SH-SY5Y (cell line): ENCODE results near the gene HSBP1.

Experiments
- GATA2 ChIP-seq: IDR thresholded peaks from 2 replicates; pipeline ENCODE4 v1.6.1; 2011; ENCODE audit warnings: mild to moderate bottlenecking, low read depth, low read length
- GATA3 ChIP-seq: IDR thresholded peaks from 2 replicates; pipeline ENCODE4 v1.6.1; 2011; ENCODE audit warnings: low read depth, mild to moderate bottlenecking, low read length, moderate library complexity

GRCh38 chr16:83852774-83853173 is 45.0 kb downstream of the HSBP1 start:
- no peak for TF ChIP-seq GATA3
- no peak for TF ChIP-seq GATA2
